ENCODE results near the gene PCDHGA11. TPM values are rescaled to one million over a fixed set of nuclear protein-coding genes. Genes with fewer than 3 reads are reported as not detected.

PCDHGA11 gene
- total RNA-seq, 2 donors from 2014 or later = 1.3 to 1.6 TPM

DNA sequence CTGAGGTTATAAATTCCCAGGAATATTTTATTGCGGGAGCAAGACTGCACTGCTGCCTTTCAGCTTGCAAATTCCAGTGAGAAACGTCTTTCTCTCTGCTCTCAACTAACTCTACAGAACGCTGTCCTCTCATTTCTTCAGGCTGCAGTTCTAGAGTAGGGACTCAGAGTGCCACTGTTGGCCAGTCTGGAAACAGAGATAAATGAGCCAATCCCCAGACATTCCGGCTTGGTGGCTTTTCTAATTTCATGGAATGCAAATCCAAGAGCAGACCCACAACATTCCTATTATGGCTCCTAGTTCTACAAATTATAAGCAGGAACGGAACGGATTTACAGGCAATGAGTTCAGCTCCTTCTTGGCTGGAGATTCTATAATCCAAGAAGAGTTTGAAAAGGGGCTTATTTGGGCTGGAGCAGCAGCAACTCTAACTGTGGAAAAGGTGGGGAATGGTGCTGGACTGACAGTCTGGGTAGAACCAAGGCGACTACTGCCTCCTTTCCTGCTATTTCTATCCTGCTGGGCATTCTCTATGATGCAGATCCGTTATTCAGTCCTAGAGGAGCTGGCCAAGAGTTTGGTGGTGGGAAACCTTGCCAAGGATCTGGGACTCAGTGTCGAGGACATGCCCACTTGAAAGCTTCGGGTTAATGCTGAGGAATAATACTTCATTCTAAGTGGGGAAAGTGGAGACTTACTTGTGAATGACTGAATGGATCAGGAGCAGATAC, 18.7 kb downstream of the PCDHGA11 start:
- Histone ChIP-seq H3K9ac (ENCODE audit: low read depth in 2 of 2, low read length in 2 of 2) (no peak overlapping the region), H3K36me3 (no peaks in the 10 kb centered on the region), H3K27me3 (no peaks in the 10 kb centered on the region), H3K27ac (no peak overlapping the region), H3K9me3 (no peaks in the 10 kb centered on the region), H3K4me1 (no peaks in the 10 kb centered on the region), H3K4me3 (no peak overlapping the region)
- no peak for TF ChIP-seq CTCF (IDR thresholded peaks at IDR 0.05)
- intact Hi-C loops (cut with DNase I) = no loop called here
- DNase-seq = no peak

DNA sequence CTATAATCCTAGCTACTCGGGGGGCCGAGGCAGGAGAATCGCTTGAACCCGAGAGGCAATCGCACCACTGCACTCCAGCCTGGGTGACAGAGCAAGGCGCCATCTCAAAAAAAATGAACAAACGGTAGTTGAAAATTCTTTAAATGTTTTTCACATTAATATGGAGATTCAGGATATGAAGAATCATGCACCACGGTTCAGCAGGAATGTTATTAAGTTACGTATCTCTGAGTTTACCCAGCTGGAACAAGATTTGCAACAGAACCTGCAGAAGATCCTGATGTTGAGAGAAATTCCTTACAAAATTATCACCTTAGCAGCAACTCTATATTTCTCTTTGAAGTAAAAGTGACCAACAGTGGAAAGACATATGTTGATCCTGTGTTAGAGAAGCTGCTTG, 19.5 kb downstream of the PCDHGA11 start:
- Histone ChIP-seq H3K9me3 (no peaks in the 10 kb centered on the region), H3K27ac (no peak overlapping the region), H3K27me3 (no peaks in the 10 kb centered on the region), H3K4me3 (no peak overlapping the region), H3K36me3 (no peaks in the 10 kb centered on the region), H3K4me1 (no peaks in the 10 kb centered on the region), H3K9ac (ENCODE audit: low read depth in 2 of 2, low read length in 2 of 2) (no peak overlapping the region)
- intact Hi-C loops (cut with DNase I) = no loop called here
- no peak for TF ChIP-seq CTCF (IDR thresholded peaks at IDR 0.05)
- no peak for DNase-seq

DNA sequence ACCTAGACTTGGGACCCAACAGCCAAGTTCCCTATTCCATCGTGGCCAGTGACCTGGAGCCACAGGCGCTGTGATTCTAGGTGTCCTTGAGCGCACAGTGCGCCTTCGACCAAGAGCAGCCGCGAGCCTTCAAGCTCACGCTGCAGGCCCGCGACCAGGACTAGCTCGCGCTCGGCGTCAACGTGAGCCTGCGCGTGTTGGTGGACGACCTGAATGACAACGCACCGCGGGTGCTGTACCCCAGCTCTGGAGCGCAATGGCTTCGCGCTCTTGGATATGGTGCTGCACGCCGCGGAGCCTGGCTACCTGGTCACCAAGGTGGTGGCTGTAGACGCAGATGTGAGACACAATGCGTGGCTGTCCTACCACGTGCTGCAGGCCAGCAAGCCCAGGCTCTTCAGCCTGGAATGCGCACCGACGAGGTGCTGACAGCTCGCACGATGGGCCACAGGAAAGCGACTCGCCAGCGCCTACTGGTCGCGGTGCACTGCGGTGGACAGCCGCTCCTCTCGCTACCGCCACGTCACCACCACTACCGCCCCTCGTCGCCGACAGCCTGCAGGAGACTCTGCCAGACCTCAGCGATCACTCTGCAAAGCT, 20.8 kb downstream of the PCDHGA11 start:
- H3K36me3 ChIP-seq = no peaks in the 10 kb centered on the region
- H3K27ac ChIP-seq = no peak overlapping the region
- H3K4me3 ChIP-seq = no peak overlapping the region
- H3K27me3 ChIP-seq = no peaks in the 10 kb centered on the region
- no peaks in the 10 kb centered on the region for H3K4me1 ChIP-seq
- no peak for DNase-seq
- H3K9me3 ChIP-seq = no peaks in the 10 kb centered on the region
- H3K9ac ChIP-seq (ENCODE audit: low read depth in 2 of 2, low read length in 2 of 2) = no peak overlapping the region
- no peak for TF ChIP-seq CTCF (IDR thresholded peaks at IDR 0.05)
- intact Hi-C loops (cut with DNase I) = no loop called here

DNA sequence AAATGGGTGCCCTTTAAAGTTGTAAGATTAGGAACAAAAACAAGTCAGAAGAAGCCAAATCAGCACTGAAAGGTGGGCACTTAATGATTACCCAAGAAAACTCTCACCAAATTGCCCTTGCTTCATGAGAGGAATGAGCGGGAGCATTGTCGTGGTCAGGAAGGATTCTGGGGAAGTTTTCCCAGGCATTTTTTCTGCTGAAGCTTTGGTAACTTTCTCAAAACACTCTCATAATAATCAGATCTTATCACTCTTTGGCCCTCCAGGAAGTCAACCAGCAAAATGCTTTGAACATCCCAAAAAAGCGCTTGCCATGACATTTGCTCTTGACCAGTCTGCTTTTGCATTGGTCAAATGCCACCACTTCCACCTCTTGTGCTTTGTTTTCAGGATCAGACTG, 44.5 kb downstream of the PCDHGA11 start:
- intact Hi-C loops (cut with DNase I) = no loop called here
- TF ChIP-seq CTCF (IDR thresholded peaks at IDR 0.05) = no peak
- Histone ChIP-seq H3K36me3 (no peaks in the 10 kb centered on the region), H3K4me3 (no peak overlapping the region), H3K9me3 (no peaks in the 10 kb centered on the region), H3K9ac (ENCODE audit: low read depth in 2 of 2, low read length in 2 of 2) (no peak overlapping the region), H3K27ac (no peak overlapping the region), H3K4me1 (no peaks in the 10 kb centered on the region), H3K27me3 (no peaks in the 10 kb centered on the region)
- no peak for DNase-seq

Other genes with a start within 250 kb of the PCDHGA11 start
- under 1 TPM; 0.15 to 0.40 TPM for gene PCDHB7, start 248.4 kb upstream of the PCDHGA11 start, total RNA-seq
- gene PCDHB8, start 243.3 kb upstream of the PCDHGA11 start, total RNA-seq = under 1 TPM; 0.25 to 0.40 TPM
- under 1 TPM; 0.17 to 0.53 TPM for gene PCDHB16, start 238.7 kb upstream of the PCDHGA11 start, total RNA-seq
- gene PCDHB9, start 233.9 kb upstream of the PCDHGA11 start, total RNA-seq = under 1 TPM; 0.47 to 0.53 TPM
- gene PCDHB10, start 228.7 kb upstream of the PCDHGA11 start, total RNA-seq = 1 to 10 TPM in 1 of 2 donors, under 1 TPM in 1; 0.17 to 1.1 TPM
- 1 to 10 TPM in 1 of 2 donors, under 1 TPM in 1; 0.59 to 2.2 TPM for gene PCDHB11, start 221.4 kb upstream of the PCDHGA11 start, total RNA-seq
- gene PCDHB12, start 212.3 kb upstream of the PCDHGA11 start, total RNA-seq = under 1 TPM; 0.40 to 0.56 TPM
- 1 to 10 TPM in 1 of 2 donors, under 1 TPM in 1; 0.40 to 1.3 TPM for gene PCDHB13, start 207.1 kb upstream of the PCDHGA11 start, total RNA-seq
- 1 to 10 TPM in 1 of 2 donors, under 1 TPM in 1; 0.62 to 1.8 TPM for gene PCDHB14, start 197.7 kb upstream of the PCDHGA11 start, total RNA-seq
- gene PCDHB15, start 175.7 kb upstream of the PCDHGA11 start, total RNA-seq = 1 to 10 TPM in 1 of 2 donors, under 1 TPM in 1; 0.27 to 1.8 TPM
- gene SLC25A2, start 117.0 kb upstream of the PCDHGA11 start, total RNA-seq = 1 to 10 TPM in 1 of 2 donors, under 1 TPM in 1; 0.21 to 1.1 TPM
- 10 to 100 TPM; 49.3 to 70.2 TPM for gene TAF7, start 100.3 kb upstream of the PCDHGA11 start, total RNA-seq
- gene PCDHGA1, start 90.5 kb upstream of the PCDHGA11 start, total RNA-seq = under 1 TPM; 0.10 to 0.37 TPM
- gene PCDHGA2, start 82.3 kb upstream of the PCDHGA11 start, total RNA-seq = under 1 TPM; 0.22 to 0.50 TPM
- under 1 TPM; 0.10 to 0.21 TPM for gene PCDHGA3, start 77.2 kb upstream of the PCDHGA11 start, total RNA-seq
- gene PCDHGB1, start 71.0 kb upstream of the PCDHGA11 start, total RNA-seq = 1 to 10 TPM in 1 of 2 donors, under 1 TPM in 1; 0.15 to 1.7 TPM
- 1 to 10 TPM in 1 of 2 donors, under 1 TPM in 1; 0.20 to 1.4 TPM for gene PCDHGA4, start 66.0 kb upstream of the PCDHGA11 start, total RNA-seq
- gene PCDHGB2, start 61.1 kb upstream of the PCDHGA11 start, total RNA-seq = 1 to 10 TPM in 1 of 2 donors, under 1 TPM in 1; 0.47 to 1.8 TPM
- gene PCDHGA5, start 56.9 kb upstream of the PCDHGA11 start, total RNA-seq = 1 to 10 TPM in 1 of 2 donors, under 1 TPM in 1; 0.52 to 1.1 TPM
- gene PCDHGB3, start 50.8 kb upstream of the PCDHGA11 start, total RNA-seq = 1 to 10 TPM in 1 of 2 donors, under 1 TPM in 1; 0.57 to 1.1 TPM
- gene PCDHGA6, start 47.2 kb upstream of the PCDHGA11 start, total RNA-seq = 1 to 10 TPM in 1 of 2 donors, under 1 TPM in 1; 0.82 to 1.5 TPM
- 1 to 10 TPM in 1 of 2 donors, under 1 TPM in 1; 0.59 to 1.0 TPM for gene PCDHGA7, start 38.3 kb upstream of the PCDHGA11 start, total RNA-seq
- gene PCDHGB4, start 33.4 kb upstream of the PCDHGA11 start, total RNA-seq = under 1 TPM; 0.69 to 0.96 TPM
- gene PCDHGA8, start 28.4 kb upstream of the PCDHGA11 start, total RNA-seq = under 1 TPM; 0.17 to 0.48 TPM
- gene PCDHGB5, start 23.1 kb upstream of the PCDHGA11 start, total RNA-seq = 1 to 10 TPM; 2.1 to 3.1 TPM
- gene PCDHGA9, start 18.3 kb upstream of the PCDHGA11 start, total RNA-seq = 1 to 10 TPM; 1.1 to 2.2 TPM
- gene PCDHGB6, start 13.0 kb upstream of the PCDHGA11 start, total RNA-seq = 1 to 10 TPM; 1.0 to 1.8 TPM
- 1 to 10 TPM; 2.7 to 4.7 TPM for gene PCDHGA10, start 8.1 kb upstream of the PCDHGA11 start, total RNA-seq
- gene PCDHGB7, start 3.4 kb upstream of the PCDHGA11 start, total RNA-seq = 1 to 10 TPM; 2.5 to 3.3 TPM
- 1 to 10 TPM; 1.0 to 1.5 TPM for gene PCDHGA12, start 9.5 kb downstream of the PCDHGA11 start, total RNA-seq
- gene PCDHGC3, start 54.9 kb downstream of the PCDHGA11 start, total RNA-seq = 10 to 100 TPM; 13.1 to 22.2 TPM
- gene PCDHGC4, start 64.0 kb downstream of the PCDHGA11 start, total RNA-seq = under 1 TPM; 0.35 to 0.64 TPM
- gene PCDHGC5, start 68.0 kb downstream of the PCDHGA11 start, total RNA-seq = under 1 TPM; 0.32 to 0.64 TPM
- gene DIAPH1, start 197.9 kb downstream of the PCDHGA11 start, total RNA-seq = 100 to 1,000 TPM; 113 to 143 TPM
- gene HDAC3, start 215.8 kb downstream of the PCDHGA11 start, total RNA-seq = 10 to 100 TPM; 36.6 to 44.0 TPM
- 1 to 10 TPM; 2.1 to 6.7 TPM for gene RELL2, start 215.9 kb downstream of the PCDHGA11 start, total RNA-seq
- gene FCHSD1, start 230.4 kb downstream of the PCDHGA11 start, total RNA-seq = 10 to 100 TPM; 14.1 to 15.4 TPM

All from colonic mucosa (tissue), 4 donors.